ENCODE results near the gene LILRB5.
"Not testable (repeated sequence)": the region's sequence is repeated elsewhere in the genome, so short reads cannot be mapped to it uniquely, and the experiment has no call there.

LILRB5 gene

DNA sequence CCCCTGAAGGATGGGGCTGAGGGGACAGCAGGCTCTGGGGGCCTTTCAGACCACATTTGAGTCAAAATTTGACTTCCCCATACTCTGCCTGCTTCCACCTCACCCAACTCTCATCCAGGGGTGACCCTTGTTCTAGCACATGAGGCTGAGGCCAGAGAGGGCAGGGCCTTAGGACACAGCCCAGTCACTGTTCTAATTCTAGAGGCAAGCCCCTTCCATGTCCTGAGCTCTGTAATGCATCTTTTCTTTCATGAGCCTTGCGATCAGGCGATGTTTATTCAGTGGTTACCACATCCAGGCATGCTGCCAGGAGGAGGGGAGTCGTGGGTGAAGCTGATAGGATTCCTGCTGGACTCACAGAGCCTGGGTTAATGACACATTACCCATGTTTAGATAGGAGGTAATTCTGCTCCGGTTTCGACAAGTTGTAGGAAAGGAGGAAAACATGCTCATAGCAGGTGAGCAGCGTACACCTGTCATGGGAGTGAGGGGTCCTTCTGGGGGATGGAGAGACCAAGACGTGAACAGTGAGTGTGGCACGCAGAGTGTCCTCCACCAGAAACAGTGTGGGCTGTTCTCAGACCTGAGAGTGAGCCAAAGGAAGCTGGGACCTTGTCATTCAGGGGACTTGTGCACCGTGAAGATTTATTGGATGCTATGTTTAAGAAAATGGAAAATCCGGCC, 47.1 kb downstream of the LILRB5 start:
- no peak for DNase-seq

- DNase-seq, result no peak
Observed at GRCh38 chr19:54209058-54209810, 47.8 kb downstream of the LILRB5 start.

DNA sequence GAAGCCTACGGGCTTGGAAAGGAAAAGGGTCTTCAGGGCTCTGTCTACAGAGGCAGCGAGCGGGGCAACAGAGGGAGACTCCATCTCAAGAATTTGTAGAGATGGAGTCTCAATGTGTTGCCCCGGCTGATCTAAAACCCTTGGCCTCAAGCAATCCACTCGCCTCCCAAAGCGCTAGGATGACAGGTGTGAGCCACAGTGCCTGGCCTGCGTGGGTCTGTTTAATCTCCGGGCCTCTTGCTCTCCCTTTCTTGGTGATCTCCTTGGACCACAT, 48.4 kb downstream of the LILRB5 start:
- no peak for DNase-seq

DNA sequence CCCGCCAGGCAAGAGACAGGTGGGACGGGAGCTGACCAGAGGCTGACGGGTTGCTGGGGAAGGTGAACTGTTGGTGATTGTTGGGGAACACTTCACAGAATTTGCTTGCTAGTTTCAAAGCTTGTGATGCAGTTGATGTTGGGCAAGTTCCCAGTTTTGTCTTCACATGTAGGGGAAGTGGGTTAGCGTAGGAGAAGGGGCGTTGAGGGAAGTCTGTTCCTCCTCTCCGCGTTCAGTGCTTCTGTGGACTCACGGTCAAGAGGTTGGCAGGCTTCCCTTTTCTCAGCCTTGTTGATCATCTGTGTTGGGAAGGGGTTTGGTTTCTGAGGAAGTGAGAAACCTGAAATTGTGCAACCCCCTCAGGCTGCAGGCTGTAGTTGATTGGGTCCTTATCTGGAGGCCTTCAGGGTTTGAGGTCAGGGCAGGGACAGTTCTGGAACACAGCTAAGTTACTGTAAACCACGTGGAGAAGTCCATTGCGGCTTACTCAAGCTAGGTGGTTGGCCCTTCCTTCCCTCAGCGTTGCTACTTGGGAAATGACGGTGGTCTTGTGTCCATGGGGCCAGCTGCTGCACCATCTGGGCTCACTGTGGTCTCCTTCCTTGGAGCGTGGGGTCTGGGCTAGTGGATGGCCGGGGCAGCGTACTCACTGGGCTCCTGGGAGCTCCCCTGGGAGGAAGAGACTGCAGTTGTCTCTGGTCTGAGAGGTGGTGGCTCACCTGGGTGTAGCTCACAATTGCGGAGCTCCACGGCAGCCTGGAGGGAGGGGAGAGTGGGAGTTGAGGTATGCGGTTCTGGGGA, 48.9 kb downstream of the LILRB5 start:
- peak; percentile 59 for DNase-seq

GRCh38 chr19:54207676-54207982, 49.4 kb downstream of the LILRB5 start:
- DNase-seq, result no peak

- not testable (repeated sequence) for DNase-seq
Observed at GRCh38 chr19:54207193-54207592, 49.9 kb downstream of the LILRB5 start.

DNA sequence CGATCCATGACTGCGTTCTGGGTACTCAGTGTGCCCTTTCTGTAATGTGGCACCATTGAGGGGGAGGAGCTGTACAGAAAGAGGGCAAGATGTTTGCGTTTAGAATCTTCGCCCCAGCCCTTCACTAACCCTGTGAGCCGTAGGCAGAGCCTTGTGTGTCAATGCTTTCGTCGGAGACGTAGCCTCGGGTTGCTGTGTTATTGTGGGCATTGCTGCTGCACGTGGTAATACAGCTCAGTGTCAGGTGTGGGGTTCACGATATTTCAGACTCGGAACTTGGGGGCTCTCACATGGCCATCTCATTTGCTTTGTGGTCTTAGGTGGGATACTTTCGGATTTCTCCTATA, 50.3 kb downstream of the LILRB5 start:
- DNase-seq, result no peak

DNA sequence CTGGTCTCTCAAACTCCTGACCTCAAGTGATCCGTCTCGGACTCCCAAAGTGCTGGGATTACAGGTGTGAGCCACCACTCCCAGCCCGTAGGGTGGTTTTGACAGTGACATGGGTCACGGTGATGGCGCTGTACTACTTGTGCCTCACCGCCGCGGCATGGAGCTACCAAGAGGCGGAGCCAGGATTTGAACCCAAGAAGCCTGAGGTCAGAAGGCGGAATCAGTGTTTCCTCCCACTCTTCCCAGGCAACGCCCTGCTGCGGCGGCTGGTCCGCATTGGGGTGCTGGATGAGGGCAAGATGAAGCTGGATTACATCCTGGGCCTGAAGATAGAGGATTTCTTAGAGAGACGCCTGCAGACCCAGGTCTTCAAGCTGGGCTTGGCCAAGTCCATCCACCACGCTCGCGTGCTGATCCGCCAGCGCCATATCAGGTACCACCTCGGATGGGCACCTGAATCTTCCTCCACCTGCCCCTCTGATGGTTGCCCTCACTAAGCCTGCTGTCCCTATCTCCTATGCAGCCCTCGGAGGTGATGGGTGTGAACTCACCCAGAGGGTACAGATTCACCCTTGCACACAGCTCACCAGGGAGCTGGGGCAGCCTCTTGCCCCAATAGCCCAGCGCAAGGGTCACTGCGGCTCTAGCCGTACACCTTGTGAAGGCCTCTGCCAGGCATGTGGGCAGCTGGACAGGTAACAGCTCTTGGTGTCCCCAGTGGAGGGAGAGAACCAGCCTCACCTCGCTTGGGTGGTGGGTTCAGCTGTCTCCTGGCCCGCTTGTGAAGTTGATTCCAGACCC, 50.8 kb downstream of the LILRB5 start:
- no peak for DNase-seq

DNA sequence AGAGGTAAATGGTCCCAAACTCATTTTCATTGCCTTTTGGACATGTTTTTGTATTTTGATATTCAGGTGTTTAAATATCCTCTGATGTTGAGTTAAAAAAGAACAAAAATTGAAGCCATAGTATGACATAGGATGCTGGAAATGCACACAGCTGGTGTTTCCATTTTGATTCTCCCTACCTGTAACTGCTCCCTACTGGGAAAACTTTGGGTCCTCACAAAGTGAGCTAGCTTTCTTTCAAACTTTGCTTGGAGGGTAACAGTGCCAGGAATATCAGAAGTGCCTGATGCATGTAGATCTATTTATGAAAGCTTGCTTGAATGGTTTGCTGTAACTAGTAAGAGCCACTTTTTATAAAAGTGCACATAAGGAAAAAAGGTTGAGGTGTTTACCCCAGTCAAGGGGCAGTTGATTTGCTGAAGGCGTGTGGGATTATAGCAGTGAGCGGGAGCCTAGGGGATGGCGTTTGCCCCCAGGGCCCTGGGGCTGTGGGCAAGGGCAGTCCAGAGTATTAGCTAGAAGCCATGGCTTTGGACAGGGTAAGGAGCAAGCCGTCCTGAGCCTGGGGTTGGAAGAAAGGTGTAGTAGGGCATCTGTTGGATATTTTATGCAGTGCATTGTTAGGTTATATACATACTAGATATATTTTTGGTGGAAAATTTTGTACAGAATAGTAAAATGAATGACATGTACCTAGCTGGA, 52.2 kb downstream of the LILRB5 start:
- no peak for DNase-seq

DNA sequence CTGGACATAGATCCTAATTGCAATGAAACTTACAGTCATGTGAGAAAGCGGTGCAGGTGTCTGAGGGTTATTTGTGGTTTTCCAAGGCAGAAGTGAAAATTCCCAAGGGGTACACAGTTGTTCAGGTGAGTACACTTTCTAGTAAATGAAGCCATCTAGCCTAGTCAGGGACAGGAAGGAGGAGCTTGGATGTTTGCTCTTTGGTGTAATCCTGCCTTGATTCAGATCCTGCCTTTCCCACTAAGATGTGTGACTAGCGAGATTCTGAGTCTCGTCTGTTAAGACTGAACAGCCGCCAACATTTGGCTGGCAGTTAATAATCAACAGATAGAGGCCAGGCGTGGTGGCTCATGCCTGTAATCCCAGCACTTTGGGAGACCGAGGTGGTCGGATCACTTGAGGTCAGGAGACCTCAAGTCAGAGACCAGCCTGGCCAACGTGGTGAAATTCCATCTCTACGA, 53.9 kb downstream of the LILRB5 start:
- no peak for DNase-seq

- DNase-seq, result no peak
Observed at GRCh38 chr19:54201980-54202379, 55.1 kb downstream of the LILRB5 start.

DNA sequence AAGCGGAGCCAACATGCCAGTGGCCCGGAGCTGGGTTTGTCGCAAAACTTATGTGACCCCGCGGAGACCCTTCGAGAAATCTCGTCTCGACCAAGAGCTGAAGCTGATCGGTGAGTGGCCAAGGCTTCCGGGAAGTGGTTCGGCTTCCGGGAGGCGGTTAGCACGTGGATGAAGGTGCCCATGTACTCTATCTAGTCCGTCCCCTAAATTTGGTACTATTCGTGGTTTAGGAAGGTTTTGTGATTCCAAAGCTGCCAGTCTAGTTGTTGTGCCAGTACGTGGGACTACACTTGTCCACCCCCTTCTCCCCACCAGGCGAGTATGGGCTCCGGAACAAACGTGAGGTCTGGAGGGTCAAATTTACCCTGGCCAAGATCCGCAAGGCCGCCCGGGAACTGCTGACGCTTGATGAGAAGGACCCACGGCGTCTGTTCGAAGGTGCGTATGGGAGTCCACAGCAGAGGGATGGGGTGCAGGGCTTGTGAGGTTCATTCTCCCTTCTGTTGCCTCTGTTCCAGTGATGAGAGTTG, 55.8 kb downstream of the LILRB5 start:
- DNase-seq, result no peak

All from CD4-positive, alpha-beta T cell treated with Interleukin-21 for 1 hour (primary cell).